Measurements from ENCODE around the gene SNRNP70. TPM values are rescaled to one million over a fixed set of nuclear protein-coding genes. Genes with fewer than 3 reads are reported as not detected.

Gene SNRNP70
- total and polyA plus RNA-seq, 2 donors (not counting 1 experiment from before 2014, with no cell fraction given) = 72.2 to 142 TPM

DNA sequence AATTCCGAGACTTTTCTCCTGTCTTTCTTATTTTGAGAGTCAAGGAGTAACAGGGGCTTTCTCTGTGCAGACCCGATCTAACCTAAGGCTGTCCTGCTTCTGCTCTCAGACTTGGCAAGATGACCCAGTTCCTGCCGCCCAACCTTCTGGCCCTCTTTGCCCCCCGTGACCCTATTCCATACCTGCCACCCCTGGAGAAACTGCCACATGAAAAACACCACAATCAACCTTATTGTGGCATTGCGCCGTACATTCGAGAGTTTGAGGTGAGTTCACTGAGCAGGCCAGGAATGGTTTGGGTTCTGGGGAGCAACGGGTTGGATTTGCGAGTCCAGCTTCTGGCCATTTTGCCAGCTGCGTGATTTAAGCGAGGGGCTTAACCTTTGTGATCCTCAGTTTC, 1.0 kb downstream of the SNRNP70 start:
- Histone ChIP-seq H3K4me2 (ENCODE audit: extremely low read depth, insufficient read depth, low read length) (peak overlapping the region; percentile 99), H3K36me3 (ENCODE audit: control insufficient read depth, insufficient read depth, low read length) (peaks cover 10% of the 10 kb centered on the region)

DNA sequence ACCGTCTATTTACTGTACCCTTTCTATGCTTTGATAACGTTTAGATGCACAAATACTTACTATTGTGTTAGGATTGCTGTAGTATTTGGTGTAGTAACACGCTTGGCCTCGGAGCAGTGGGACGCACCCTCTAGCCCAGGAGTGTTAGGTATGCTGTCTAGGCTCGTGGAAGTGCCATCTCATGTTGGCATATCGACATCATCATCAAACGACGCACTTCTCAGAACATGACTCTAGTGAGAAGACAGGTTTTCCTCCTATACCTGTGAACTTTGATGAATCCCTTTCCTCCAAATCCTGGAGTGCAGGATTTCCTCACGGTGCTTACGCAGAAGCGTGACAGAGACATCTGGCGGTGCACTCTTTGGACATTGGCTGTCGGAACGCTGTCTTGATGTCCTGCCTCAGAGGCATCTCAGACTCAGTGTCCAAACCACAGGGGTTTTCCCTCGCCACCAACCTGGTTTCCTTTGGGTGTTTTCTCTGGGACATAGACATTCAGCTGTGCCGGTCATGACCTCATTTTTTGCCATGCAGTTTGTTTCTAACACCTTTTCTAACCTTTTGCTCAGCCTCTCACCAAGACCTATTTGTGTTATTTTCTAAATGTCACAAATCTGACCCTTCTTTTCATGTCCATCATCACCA, 6.3 kb downstream of the SNRNP70 start:
- H3K9ac ChIP-seq (ENCODE audit: insufficient read depth, low read length) = no peak overlapping the region
- H3K27me3 ChIP-seq (ENCODE audit: control insufficient read depth, insufficient read depth, low read length) = no peaks in the 10 kb centered on the region
- H3K79me2 ChIP-seq (ENCODE audit: control insufficient read depth, insufficient read depth, low read length) = peaks cover 60% of the 10 kb centered on the region
- H2AFZ ChIP-seq (ENCODE audit: low read length) = no peak overlapping the region
- H3K9me3 ChIP-seq (ENCODE audit: control insufficient read depth, insufficient read depth, low read depth, low read length) = no peaks in the 10 kb centered on the region
- peaks cover 7% of the 10 kb centered on the region for H3K4me1 ChIP-seq (ENCODE audit: control insufficient read depth, extremely low read depth, insufficient read depth, low read length)
- no peak for DNase-seq (ENCODE audit: low read depth in 2 of 2)
- H3K4me3 ChIP-seq (replicated peaks in 1 of 4; ENCODE audit: control extremely low read depth in 1 of 4, insufficient read depth in 1 of 4, low read depth in 3 of 4, low read length in 4 of 4) = no peak overlapping the region
- H3K27ac ChIP-seq (ENCODE audit: insufficient read depth, low read length) = no peak overlapping the region
- no peaks in the 10 kb centered on the region for H4K20me1 ChIP-seq (ENCODE audit: control insufficient read depth, extremely low read depth, insufficient read depth, low read length)
- no peak overlapping the region for H3K4me2 ChIP-seq (ENCODE audit: extremely low read depth, insufficient read depth, low read length)
- H3K36me3 ChIP-seq (ENCODE audit: control insufficient read depth, insufficient read depth, low read length) = peaks cover 23% of the 10 kb centered on the region
- TF ChIP-seq, protein P1, sequence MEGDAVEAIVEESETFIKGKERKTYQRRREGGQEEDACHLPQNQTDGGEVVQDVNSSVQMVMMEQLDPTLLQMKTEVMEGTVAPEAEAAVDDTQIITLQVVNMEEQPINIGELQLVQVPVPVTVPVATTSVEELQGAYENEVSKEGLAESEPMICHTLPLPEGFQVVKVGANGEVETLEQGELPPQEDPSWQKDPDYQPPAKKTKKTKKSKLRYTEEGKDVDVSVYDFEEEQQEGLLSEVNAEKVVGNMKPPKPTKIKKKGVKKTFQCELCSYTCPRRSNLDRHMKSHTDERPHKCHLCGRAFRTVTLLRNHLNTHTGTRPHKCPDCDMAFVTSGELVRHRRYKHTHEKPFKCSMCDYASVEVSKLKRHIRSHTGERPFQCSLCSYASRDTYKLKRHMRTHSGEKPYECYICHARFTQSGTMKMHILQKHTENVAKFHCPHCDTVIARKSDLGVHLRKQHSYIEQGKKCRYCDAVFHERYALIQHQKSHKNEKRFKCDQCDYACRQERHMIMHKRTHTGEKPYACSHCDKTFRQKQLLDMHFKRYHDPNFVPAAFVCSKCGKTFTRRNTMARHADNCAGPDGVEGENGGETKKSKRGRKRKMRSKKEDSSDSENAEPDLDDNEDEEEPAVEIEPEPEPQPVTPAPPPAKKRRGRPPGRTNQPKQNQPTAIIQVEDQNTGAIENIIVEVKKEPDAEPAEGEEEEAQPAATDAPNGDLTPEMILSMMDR (conservative IDR thresholded peaks at IDR 0.05 in 1 of 2, IDR thresholded peaks at IDR 0.05 in 1 of 2; ENCODE audit: low read depth in 1 of 2, low read length in 2 of 2) = no peak
- TF ChIP-seq EZH2 (IDR thresholded peaks at IDR 0.05; ENCODE audit: low read length, missing control alignments) = no peak

More for the DNA sequence above, 1.0 kb downstream of the SNRNP70 start:
- no peak for DNase-seq (ENCODE audit: low read depth in 2 of 2)
- peak overlapping the region; percentile 78 to 87 (median 84) for H3K4me3 ChIP-seq (replicated peaks in 1 of 4; ENCODE audit: control extremely low read depth in 1 of 4, insufficient read depth in 1 of 4, low read depth in 3 of 4, low read length in 4 of 4)
- peaks cover 52% of the 10 kb centered on the region for H3K79me2 ChIP-seq (ENCODE audit: control insufficient read depth, insufficient read depth, low read length)
- H2AFZ ChIP-seq (ENCODE audit: low read length) = no peak overlapping the region
- H3K9me3 ChIP-seq (ENCODE audit: control insufficient read depth, insufficient read depth, low read depth, low read length) = no peaks in the 10 kb centered on the region
- peak overlapping the region; percentile 86 for H3K27ac ChIP-seq (ENCODE audit: insufficient read depth, low read length)
- peak overlapping the region; percentile 87 for H3K9ac ChIP-seq (ENCODE audit: insufficient read depth, low read length)
- H3K27me3 ChIP-seq (ENCODE audit: control insufficient read depth, insufficient read depth, low read length) = no peaks in the 10 kb centered on the region
- H3K4me1 ChIP-seq (ENCODE audit: control insufficient read depth, extremely low read depth, insufficient read depth, low read length) = peaks cover 7% of the 10 kb centered on the region
- TF ChIP-seq, protein P1 (conservative IDR thresholded peaks at IDR 0.05 in 1 of 2, IDR thresholded peaks at IDR 0.05 in 1 of 2; ENCODE audit: low read depth in 1 of 2, low read length in 2 of 2) = no peak
- no peak for TF ChIP-seq EZH2 (IDR thresholded peaks at IDR 0.05; ENCODE audit: low read length, missing control alignments)
- H4K20me1 ChIP-seq (ENCODE audit: control insufficient read depth, extremely low read depth, insufficient read depth, low read length) = peaks cover 4% of the 10 kb centered on the region

DNA sequence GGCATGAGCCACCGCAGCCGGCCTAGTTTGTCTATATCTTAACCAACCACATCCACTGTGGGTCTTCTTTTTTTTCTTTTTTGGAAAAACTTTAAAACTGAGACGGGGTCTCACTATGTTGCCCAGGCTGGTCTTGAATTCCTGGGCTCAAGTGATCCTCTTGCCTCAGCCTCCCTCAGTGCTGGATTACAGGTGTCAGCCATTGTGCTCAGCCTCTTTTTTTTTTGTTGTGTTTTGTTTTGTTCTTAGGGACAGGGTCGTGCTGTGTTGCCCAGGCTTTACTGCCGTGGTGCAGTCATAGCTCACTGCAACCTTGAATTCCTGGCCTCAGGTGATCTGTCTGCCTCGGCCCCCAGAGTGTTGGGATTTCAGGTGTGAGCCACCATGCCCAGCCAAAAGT, 7.4 kb downstream of the SNRNP70 start:
- peaks cover 48% of the 10 kb centered on the region for H3K79me2 ChIP-seq (ENCODE audit: control insufficient read depth, insufficient read depth, low read length)

More for the DNA sequence above, 7.4 kb downstream of the SNRNP70 start:
- Histone ChIP-seq H2AFZ (ENCODE audit: low read length) (no peak overlapping the region), H3K27me3 (ENCODE audit: control insufficient read depth, insufficient read depth, low read length) (no peaks in the 10 kb centered on the region), H3K36me3 (ENCODE audit: control insufficient read depth, insufficient read depth, low read length) (peaks cover 25% of the 10 kb centered on the region), H3K9ac (ENCODE audit: insufficient read depth, low read length) (no peak overlapping the region), H3K4me2 (ENCODE audit: extremely low read depth, insufficient read depth, low read length) (no peak overlapping the region), H3K9me3 (ENCODE audit: control insufficient read depth, insufficient read depth, low read depth, low read length) (no peaks in the 10 kb centered on the region), H4K20me1 (ENCODE audit: control insufficient read depth, extremely low read depth, insufficient read depth, low read length) (no peaks in the 10 kb centered on the region), H3K27ac (ENCODE audit: insufficient read depth, low read length) (no peak overlapping the region), H3K4me1 (ENCODE audit: control insufficient read depth, extremely low read depth, insufficient read depth, low read length) (peaks cover 2% of the 10 kb centered on the region), H3K4me3 (replicated peaks in 1 of 4; ENCODE audit: control extremely low read depth in 1 of 4, insufficient read depth in 1 of 4, low read depth in 3 of 4, low read length in 4 of 4) (no peak overlapping the region)
- TF ChIP-seq, protein P1 (conservative IDR thresholded peaks at IDR 0.05 in 1 of 2, IDR thresholded peaks at IDR 0.05 in 1 of 2; ENCODE audit: low read depth in 1 of 2, low read length in 2 of 2) = no peak
- TF ChIP-seq EZH2 (IDR thresholded peaks at IDR 0.05; ENCODE audit: low read length, missing control alignments) = no peak
- DNase-seq (ENCODE audit: low read depth in 2 of 2) = no peak
